B cell (primary cell): ENCODE data around the gene CNOT6.

Source experiments
- CTCF ChIP-seq: fragments of 200-600 bp; IDR thresholded peaks from one replicate; pipeline ENCODE4 v1.8.0; 2022; ENCODE audit warnings: antibody characterized with exemption, mild to moderate bottlenecking
- EZH2 ChIP-seq: IDR thresholded peaks from 2 replicates; pipeline ENCODE4 v1.6.1; 2012; ENCODE audit warnings: borderline replicate concordance, low read depth, mild to moderate bottlenecking, moderate library complexity, low read length; ENCODE audit not compliant: insufficient read depth, poor library complexity, severe bottlenecking

GRCh38 chr5:180621311-180621710 lies 127.1 kb downstream of the CNOT6 start:
- TF ChIP-seq CTCF (no peak), EZH2 (no peak)
